ENCODE results near the gene MUC4. TPM values are rescaled to one million over a fixed set of nuclear protein-coding genes. Genes with fewer than 3 reads are reported as not detected.
"Not testable (repeated sequence)": the region's sequence is repeated elsewhere in the genome, so short reads cannot be mapped to it uniquely, and the experiment has no call there.

The MUC4 gene
- polyA plus RNA-seq, 3 donors, result not detected

GRCh38 chr3:195751560-195751959 is 60.2 kb downstream of the MUC4 start:
- H3K4me3 ChIP-seq (replicated peaks in 1 of 3; ENCODE audit: low read depth in 2 of 3, low read length in 3 of 3), result no peak overlapping the region
- Mint-ChIP-seq H3K9me3 (peaks cover 0 to 3% (median 0%) of the 10 kb centered on the region in 7 donors), H3K27ac (peak overlapping the region in 1 of 7 donors; percentile 0), H3K4me3 (no peak overlapping the region), H3K27me3 (ENCODE audit: low read depth in 3 of 3) (peaks cover 7 to 22% (median 21%) of the 10 kb centered on the region in 3 donors), H3K4me1 (peaks cover 4% of the 10 kb centered on the region), H3K36me3 (no peaks in the 10 kb centered on the region)
- DNase-seq, result no peak
- no peak overlapping the region for H2AFZ ChIP-seq (ENCODE audit: insufficient read depth, low read depth, low read length, poor library complexity, severe bottlenecking)
- TF ChIP-seq CTCF (IDR thresholded peaks at IDR 0.05), result no peak
- H3K4me1 ChIP-seq (ENCODE audit: control insufficient read depth in 1 of 2, insufficient read depth in 2 of 2, low read length in 2 of 2), result peaks cover 0 to 3% of the 10 kb centered on the region in 2 donors
- no peaks in the 10 kb centered on the region for H3K36me3 ChIP-seq (replicated peaks in 1 of 2; ENCODE audit: control insufficient read depth in 1 of 2, insufficient read depth in 2 of 2, low read length in 2 of 2)
- no peaks in the 10 kb centered on the region for H3K9me3 ChIP-seq (replicated peaks in 1 of 2; ENCODE audit: control insufficient read depth in 1 of 2, insufficient read depth in 1 of 2, low read length in 2 of 2)
- no peak overlapping the region for H3K4me2 ChIP-seq (replicated peaks; ENCODE audit: extremely low read depth, low read length, poor library complexity, severe bottlenecking)
- H3K79me2 ChIP-seq (ENCODE audit: insufficient read depth, low read length), result no peaks in the 10 kb centered on the region
- H3K27ac ChIP-seq (ENCODE audit: low read depth in 1 of 2, low read length in 2 of 2), result no peak overlapping the region
- H4K20me1 ChIP-seq (ENCODE audit: insufficient read depth, low read length), result no peaks in the 10 kb centered on the region
- H3K27me3 ChIP-seq (ENCODE audit: control insufficient read depth in 2 of 2, insufficient read depth in 2 of 2, low read length in 2 of 2), result no peaks in the 10 kb centered on the region
- H3K9ac ChIP-seq (ENCODE audit: insufficient read depth, low read length, poor library complexity, severe bottlenecking), result no peak overlapping the region
- intact Hi-C loops (cut with micrococcal nuclease), result no loop called here
- WGBS (ENCODE audit: insufficient coverage), result 92% methylated on average over 7 of the region's 7 CpGs

GRCh38 chr3:195750797-195751520 is 60.8 kb downstream of the MUC4 start:
- Histone ChIP-seq H3K9me3 (replicated peaks in 1 of 2; ENCODE audit: control insufficient read depth in 1 of 2, insufficient read depth in 1 of 2, low read length in 2 of 2) (no peaks in the 10 kb centered on the region), H3K27me3 (ENCODE audit: control insufficient read depth in 2 of 2, insufficient read depth in 2 of 2, low read length in 2 of 2) (no peaks in the 10 kb centered on the region), H3K36me3 (replicated peaks in 1 of 2; ENCODE audit: control insufficient read depth in 1 of 2, insufficient read depth in 2 of 2, low read length in 2 of 2) (no peaks in the 10 kb centered on the region), H2AFZ (ENCODE audit: insufficient read depth, low read depth, low read length, poor library complexity, severe bottlenecking) (no peak overlapping the region), H3K4me1 (ENCODE audit: control insufficient read depth in 1 of 2, insufficient read depth in 2 of 2, low read length in 2 of 2) (peaks cover 0 to 3% of the 10 kb centered on the region in 2 donors), H3K4me2 (replicated peaks; ENCODE audit: extremely low read depth, low read length, poor library complexity, severe bottlenecking) (no peak overlapping the region), H3K9ac (ENCODE audit: insufficient read depth, low read length, poor library complexity, severe bottlenecking) (no peak overlapping the region), H4K20me1 (ENCODE audit: insufficient read depth, low read length) (no peaks in the 10 kb centered on the region), H3K79me2 (ENCODE audit: insufficient read depth, low read length) (no peaks in the 10 kb centered on the region), H3K4me3 (replicated peaks in 1 of 3; ENCODE audit: low read depth in 2 of 3, low read length in 3 of 3) (no peak overlapping the region), H3K27ac (ENCODE audit: low read depth in 1 of 2, low read length in 2 of 2) (no peak overlapping the region)
- H3K36me3 Mint-ChIP-seq, result no peaks in the 10 kb centered on the region
- H3K4me1 Mint-ChIP-seq, result peaks cover 4% of the 10 kb centered on the region
- H3K27ac Mint-ChIP-seq, result no peak overlapping the region
- H3K9me3 Mint-ChIP-seq, result peaks cover 0 to 3% (median 0%) of the 10 kb centered on the region in 7 donors
- DNase-seq, result no peak
- TF ChIP-seq CTCF (IDR thresholded peaks at IDR 0.05), result no peak
- H3K27me3 Mint-ChIP-seq (ENCODE audit: low read depth in 3 of 3), result peaks cover 5 to 19% (median 18%) of the 10 kb centered on the region in 3 donors
- intact Hi-C loops (cut with micrococcal nuclease), result no loop called here
- 88% methylated on average over 13 of the region's 30 CpGs for WGBS (ENCODE audit: insufficient coverage)
- H3K4me3 Mint-ChIP-seq, result no peak overlapping the region

GRCh38 chr3:195749101-195749500 is 62.6 kb downstream of the MUC4 start:
- not testable (repeated sequence) for H3K36me3 Mint-ChIP-seq; DNase-seq; H3K36me3 ChIP-seq (replicated peaks in 1 of 2; ENCODE audit: control insufficient read depth in 1 of 2, insufficient read depth in 2 of 2, low read length in 2 of 2); H3K4me1 ChIP-seq (ENCODE audit: control insufficient read depth in 1 of 2, insufficient read depth in 2 of 2, low read length in 2 of 2); H3K4me3 Mint-ChIP-seq; H3K4me1 Mint-ChIP-seq; H3K4me3 ChIP-seq (replicated peaks in 1 of 3; ENCODE audit: low read depth in 2 of 3, low read length in 3 of 3); H3K9me3 ChIP-seq (replicated peaks in 1 of 2; ENCODE audit: control insufficient read depth in 1 of 2, insufficient read depth in 1 of 2, low read length in 2 of 2); H3K9me3 Mint-ChIP-seq; H3K27ac Mint-ChIP-seq; H2AFZ ChIP-seq (ENCODE audit: insufficient read depth, low read depth, low read length, poor library complexity, severe bottlenecking); H3K9ac ChIP-seq (ENCODE audit: insufficient read depth, low read length, poor library complexity, severe bottlenecking); H3K4me2 ChIP-seq (replicated peaks; ENCODE audit: extremely low read depth, low read length, poor library complexity, severe bottlenecking); H4K20me1 ChIP-seq (ENCODE audit: insufficient read depth, low read length); H3K79me2 ChIP-seq (ENCODE audit: insufficient read depth, low read length); H3K27me3 ChIP-seq (ENCODE audit: control insufficient read depth in 2 of 2, insufficient read depth in 2 of 2, low read length in 2 of 2); H3K27ac ChIP-seq (ENCODE audit: low read depth in 1 of 2, low read length in 2 of 2)
- intact Hi-C loops (cut with micrococcal nuclease), result loop anchor here (5.0 to 10.0 kb wide), 2 partner anchors 124 to 127 kb away; no protein-coding TSS in a partner anchor
- H3K27me3 Mint-ChIP-seq (ENCODE audit: low read depth in 3 of 3), result peaks cover 7 to 19% (median 16%) of the 10 kb centered on the region in 3 donors
- WGBS (ENCODE audit: insufficient coverage), result no CpG with 5 or more reads among the region's 5 CpGs

All from CD14-positive monocyte (primary cell).